HCT116 (cell line): ENCODE data around the gene RIMBP2. TPM values are rescaled to one million over a fixed set of nuclear protein-coding genes. Genes with fewer than 3 reads are reported as not detected.

ENCODE experiments used
- ATAC-seq: fragments of 200-7000 bp; cut with Tn5 transposase; 2 replicates; pipeline ENCODE4 v1.9.1; 2020; ENCODE audit warnings: mild to moderate bottlenecking, moderate library complexity
- BruUV-seq: library from RNA; stranded (reverse); fragments of 400-500 nt; replicated peaks from 2 replicates; lab custom pipeline; 2021; lab: Mats Ljungman, UMichigan
- CTCF ChIA-PET: fragments of 300-600 bp; sonication (Branson Sonifier 250); formaldehyde crosslinking; loops from one replicate; lab custom pipeline; 2021; ENCODE audit warnings: antibody characterized with exemption; lab: Charles Lee
- POLR2A ChIA-PET: fragments of 300-600, 350-600 bp; sonication (Branson Sonifier 250); formaldehyde crosslinking; loops from one replicate; lab custom pipeline; 2021; ENCODE audit warnings: antibody characterized with exemption; lab: Charles Lee
- RAD21 ChIA-PET, 2 experiments: fragments of 300-600 bp; sonication (Branson Sonifier 250); formaldehyde crosslinking; loops; one replicate each; lab custom pipeline; 2023; ENCODE audit warnings: low total read pairs in 2 of 2; ENCODE audit not compliant: uncharacterized antibody in 2 of 2, unreplicated experiment in 2 of 2, low non-redundant PET in 1 of 2; lab: Charles Lee
- DNase-seq: peaks from one replicate; pipeline ENCODE4 v3.0.0-alpha.2; 2010; ENCODE audit warnings: low read depth, low spot score
- H2AFZ ChIP-seq: fragments of 200-600 bp; shearing (Covaris generic), sonication (generic); 2 replicates; pipeline ENCODE4 v1.6.1; 2017; ENCODE audit warnings: low read depth, mixed run types, mixed read lengths, antibody characterized with exemption, low read length; ENCODE audit not compliant: poor library complexity, severe bottlenecking
- H3K27ac ChIP-seq: 2 replicates; pipeline ENCODE4 v1.5.1; 2012; ENCODE audit warnings: low read depth, low read length
- H3K27me3 ChIP-seq: fragments of 200-600 bp; sonication (generic); 2 replicates; pipeline ENCODE4 v1.6.1; 2016; ENCODE audit warnings: mixed run types, low read length, mixed read lengths; ENCODE audit not compliant: insufficient read depth
- H3K36me3 ChIP-seq, 2 experiments: fragments of 200-500 bp in 1 of 2; fragments of 200-600 bp in 1 of 2; sonication (Bioruptor generic) in 1 of 2; sonication (generic) in 1 of 2; 2 replicates each; pipeline versions ENCODE4 v1.5.1 to v1.6.1; 2014 to 2016; ENCODE audit warnings: low read length in 2 of 2, inconsistent platforms in 1 of 2, mixed read lengths in 1 of 2, mixed run types in 1 of 2; ENCODE audit not compliant: insufficient read depth in 2 of 2, control insufficient read depth in 1 of 2
- H3K4me1 ChIP-seq, 2 experiments: fragments of 200-600 bp in 1 of 2; sonication (generic) in 1 of 2; 2 replicates each; pipeline versions ENCODE4 v1.5.1 to v1.6.1; 2012 to 2017; ENCODE audit warnings: low read length in 2 of 2, inconsistent platforms in 1 of 2, mild to moderate bottlenecking in 1 of 2, mixed read lengths in 1 of 2, mixed run types in 1 of 2, moderate library complexity in 1 of 2; ENCODE audit not compliant: insufficient read depth in 2 of 2, control insufficient read depth in 1 of 2
- H3K4me2 ChIP-seq: fragments of 200-600 bp; sonication (generic); 2 replicates; pipeline ENCODE4 v1.6.1; 2017; ENCODE audit warnings: mixed run types, low read length, mixed read lengths
- H3K4me3 ChIP-seq, 2 experiments: fragments of 200-600 bp in 1 of 2; sonication (generic) in 1 of 2; replicated peaks in 1 of 2; 2 replicates each; pipeline ENCODE4 v1.5.1; 2011 to 2016; ENCODE audit warnings: low read length in 2 of 2, control low read depth in 1 of 2, low read depth in 1 of 2, mild to moderate bottlenecking in 1 of 2, mixed read lengths in 1 of 2, mixed run types in 1 of 2
- H3K79me2 ChIP-seq: fragments of 200-600 bp; sonication (generic); 2 replicates; pipeline ENCODE4 v1.6.1; 2017; ENCODE audit warnings: mild to moderate bottlenecking, mixed run types, low read length, moderate library complexity, mixed read lengths; ENCODE audit not compliant: insufficient read depth
- H3K9ac ChIP-seq: fragments of 200-600 bp; sonication (generic); 2 replicates; pipeline ENCODE4 v1.6.1; 2016; ENCODE audit warnings: low read length, mixed read lengths
- H3K9me2 ChIP-seq: fragments of 200-600 bp; sonication (generic), shearing (Covaris generic); 2 replicates; pipeline ENCODE4 v1.6.1; 2017; ENCODE audit warnings: mixed run types, mild to moderate bottlenecking, moderate library complexity; ENCODE audit not compliant: insufficient read depth
- H3K9me3 ChIP-seq, 2 experiments: fragments of 200-500 bp in 1 of 2; fragments of 200-600 bp in 1 of 2; sonication (Bioruptor generic) in 1 of 2; sonication (generic) in 1 of 2; 2 replicates each; pipeline ENCODE4 v1.6.1; 2014 to 2017; ENCODE audit warnings: low read length in 2 of 2, mixed read lengths in 2 of 2, inconsistent platforms in 1 of 2, low read depth in 1 of 2, mild to moderate bottlenecking in 1 of 2, mixed run types in 1 of 2, moderate library complexity in 1 of 2; ENCODE audit not compliant: control insufficient read depth in 1 of 2, insufficient read depth in 1 of 2
- H4K20me1 ChIP-seq: fragments of 200-600 bp; sonication (generic), shearing (Covaris generic); 2 replicates; pipeline ENCODE4 v1.6.1; 2017; ENCODE audit warnings: mixed run types, mild to moderate bottlenecking, moderate library complexity; ENCODE audit not compliant: insufficient read depth
- CEBPB ChIP-seq: IDR thresholded peaks from 2 replicates; pipeline ENCODE4 v1.6.1; 2012; ENCODE audit warnings: low read depth
- CTCF ChIP-seq, 3 experiments: fragments of 200-600 bp in 1 of 3; sonication (generic) in 1 of 3; IDR thresholded peaks in 2 of 3; conservative IDR thresholded peaks in 1 of 3; 2 replicates each; pipeline ENCODE4 v1.5.1; 2012 to 2017; ENCODE audit warnings: low read depth in 2 of 3, low read length in 2 of 3, antibody characterized with exemption in 1 of 3, borderline replicate concordance in 1 of 3, control low read depth in 1 of 3, mild to moderate bottlenecking in 1 of 3, mixed read lengths in 1 of 3, mixed run types in 1 of 3, moderate library complexity in 1 of 3; ENCODE audit not compliant: insufficient read depth in 1 of 3
- EGR1 ChIP-seq: IDR thresholded peaks from 2 replicates; pipeline ENCODE4 v1.6.1; 2012; ENCODE audit warnings: low read depth
- ELF1 ChIP-seq: IDR thresholded peaks from 2 replicates; pipeline ENCODE4 v1.6.1; 2012; ENCODE audit warnings: low read depth, borderline replicate concordance
- EZH2 ChIP-seq: fragments of 200-600 bp; sonication (generic); IDR thresholded peaks from 2 replicates; pipeline ENCODE4 v1.6.1; 2017; ENCODE audit warnings: antibody characterized with exemption, mixed run types
- EZH2phosphoT487 ChIP-seq: fragments of 200-600 bp; IDR thresholded peaks from 2 replicates; pipeline ENCODE4 v1.6.1; 2018; ENCODE audit warnings: antibody characterized with exemption, borderline replicate concordance
- FOSL1 ChIP-seq: IDR thresholded peaks from 2 replicates; pipeline ENCODE4 v1.6.1; 2012; ENCODE audit warnings: low read depth
- JUND ChIP-seq: IDR thresholded peaks from 2 replicates; pipeline ENCODE4 v1.6.1; 2012
- POLR2A ChIP-seq: IDR thresholded peaks from 2 replicates; pipeline ENCODE4 v1.7.0; 2011; ENCODE audit warnings: borderline replicate concordance; ENCODE audit not compliant: insufficient read depth, insufficient read length; ENCODE audit errors: extremely low read depth
- RAD21 ChIP-seq: IDR thresholded peaks from 2 replicates; pipeline ENCODE4 v1.6.1; 2012; ENCODE audit warnings: low read depth, mild to moderate bottlenecking
- REST ChIP-seq: IDR thresholded peaks from 2 replicates; pipeline ENCODE4 v1.6.1; 2012; ENCODE audit warnings: low read depth
- SP1 ChIP-seq: IDR thresholded peaks from 2 replicates; pipeline ENCODE4 v1.6.1; 2012; ENCODE audit warnings: low read depth
- SRF ChIP-seq: IDR thresholded peaks from 2 replicates; pipeline ENCODE4 v1.6.1; 2012; ENCODE audit warnings: low read depth
- YY1 ChIP-seq: IDR thresholded peaks from 2 replicates; pipeline ENCODE4 v1.6.1; 2011; ENCODE audit warnings: low read length, low read depth, moderate library complexity, mild to moderate bottlenecking; ENCODE audit not compliant: insufficient replicate concordance; ENCODE audit errors: extremely low read depth
- ZBTB33 ChIP-seq: IDR thresholded peaks from 2 replicates; pipeline ENCODE4 v1.6.1; 2011; ENCODE audit warnings: mild to moderate bottlenecking, low read length, moderate library complexity; ENCODE audit not compliant: insufficient replicate concordance; ENCODE audit errors: extremely low read depth
- ZNF274 ChIP-seq: fragments of 200-500 bp; sonication (Bioruptor generic); IDR thresholded peaks from 2 replicates; pipeline ENCODE4 v1.6.1; 2014; ENCODE audit warnings: mild to moderate bottlenecking, low read depth, low read length, inconsistent platforms
- intact Hi-C: fragments of 100-400 bp; cut with micrococcal nuclease; formaldehyde crosslinking; loops from 2 replicates; pipeline ENCODE4 v1.10.0; 2022
- total RNA-seq: library from RNA; stranded (reverse); gene quantifications from one replicate; pipeline ENCODE4 v1.2.1, GENCODE V29; 2021; ENCODE audit not compliant: unreplicated experiment
- TF ChIP-seq, protein P1 (sequence below): IDR thresholded peaks from 2 replicates; pipeline ENCODE4 v1.6.1; 2012

RIMBP2 gene
- total RNA-seq, 1 experiment from 2014 or later, result not detected

DNA sequence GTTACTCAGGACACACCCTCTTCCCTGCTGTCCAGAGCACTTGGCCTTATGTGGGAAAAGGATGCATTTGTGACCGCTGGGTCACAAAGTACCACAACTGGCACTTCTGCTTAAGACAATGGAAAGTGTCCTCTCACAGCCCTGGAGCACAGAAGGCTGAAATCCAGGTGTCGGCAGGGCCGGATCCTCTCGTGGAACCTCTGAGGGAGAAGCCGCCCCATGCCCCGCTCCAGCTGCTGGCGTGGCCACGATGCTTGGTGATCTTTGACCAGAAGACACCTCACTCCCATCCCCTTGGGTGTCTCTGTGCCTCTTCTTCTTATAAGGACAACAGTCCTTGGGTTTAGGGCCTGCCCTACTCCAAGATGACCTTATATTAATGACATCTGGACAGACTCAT lies 221.4 kb downstream of the RIMBP2 start:
- no peaks in the 10 kb centered on the region for H3K36me3 ChIP-seq
- ATAC-seq (no peak), DNase-seq (no peak)
- BruUV-seq, result no TSS peak
- ChIA-PET POLR2A (no interaction called here), CTCF (no interaction called here), RAD21 (no interaction called here)
- no peaks in the 10 kb centered on the region for H3K9me3 ChIP-seq
- intact Hi-C loops, result no loop called here
- H3K9ac ChIP-seq, result no peak overlapping the region
- H3K79me2 ChIP-seq, result no peaks in the 10 kb centered on the region
- H3K27ac ChIP-seq, result no peak overlapping the region
- H3K4me3 ChIP-seq, result no peak overlapping the region
- no peak overlapping the region for H2AFZ ChIP-seq
- H4K20me1 ChIP-seq, result no peaks in the 10 kb centered on the region
- no peak overlapping the region for H3K4me2 ChIP-seq
- TF ChIP-seq ZNF274 (no peak), RAD21 (no peak), EZH2phosphoT487 (no peak), EZH2 (no peak), ZBTB33 (no peak), FOSL1 (no peak), SRF (no peak), EGR1 (no peak), CTCF (IDR thresholded peaks at IDR 0.05 in 2 of 3, conservative IDR thresholded peaks at IDR 0.05 in 1 of 3; ENCODE audit: borderline replicate concordance in 1 of 3, insufficient read depth in 1 of 3, low read depth in 2 of 3, low read length in 2 of 3) (no peak), CEBPB (no peak), REST (no peak), YY1 (no peak), JUND (no peak), POLR2A (no peak), ELF1 (no peak), SP1 (no peak)
- TF ChIP-seq, protein P1, sequence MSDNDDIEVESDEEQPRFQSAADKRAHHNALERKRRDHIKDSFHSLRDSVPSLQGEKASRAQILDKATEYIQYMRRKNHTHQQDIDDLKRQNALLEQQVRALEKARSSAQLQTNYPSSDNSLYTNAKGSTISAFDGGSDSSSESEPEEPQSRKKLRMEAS, result no peak
- H3K4me1 ChIP-seq, result no peaks in the 10 kb centered on the region
- no peaks in the 10 kb centered on the region for H3K9me2 ChIP-seq
- H3K27me3 ChIP-seq, result 0 out of 2 replicates have a peak, but pooled peaks cover 9% of the 10 kb centered on the region
